ENCODE results near the gene CDH2. TPM values are rescaled to one million over a fixed set of nuclear protein-coding genes. Genes with fewer than 3 reads are reported as not detected.

Gene CDH2
- total and polyA plus RNA-seq, 2 experiments from 2014 or later = 14.7 to 36.9 TPM

DNA sequence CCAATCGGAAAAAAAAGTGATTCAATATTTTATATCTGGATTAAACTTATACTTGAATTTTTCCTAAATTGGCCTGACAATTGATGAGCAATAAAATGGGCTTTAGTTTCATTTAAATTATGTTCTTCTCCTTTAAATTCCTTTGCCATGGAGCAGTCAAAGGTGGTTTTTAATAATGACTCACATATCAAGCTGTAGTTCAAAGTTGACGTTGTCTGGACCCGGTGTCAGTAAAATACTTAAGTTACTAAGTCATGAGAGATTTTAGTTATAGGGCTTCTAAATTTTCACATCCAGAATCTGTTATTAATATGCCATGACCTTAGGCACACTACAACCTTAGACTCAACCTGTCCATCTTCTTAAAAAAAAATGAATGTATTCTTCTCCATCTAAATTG, 62.5 kb downstream of the CDH2 start:
- Histone ChIP-seq H3K79me2 (replicated peaks; ENCODE audit: insufficient read depth) (no peaks in the 10 kb centered on the region), H3K27me3 (ENCODE audit: insufficient read depth) (no peaks in the 10 kb centered on the region), H3K27ac (ENCODE audit: low read depth) (no peak overlapping the region), H3K4me1 (ENCODE audit: insufficient read depth) (peaks cover 24% of the 10 kb centered on the region), H2AFZ (no peak overlapping the region), H4K20me1 (replicated peaks; ENCODE audit: insufficient read depth) (no peaks in the 10 kb centered on the region), H3K4me2 (no peak overlapping the region), H3K4me3 (no peak overlapping the region), H3F3A (replicated peaks; ENCODE audit: low read depth) (no peaks in the 10 kb centered on the region), H3K36me3 (ENCODE audit: insufficient read depth) (no peaks in the 10 kb centered on the region), H3K9me2 (ENCODE audit: insufficient read depth) (no peaks in the 10 kb centered on the region)
- no peaks in the 10 kb centered on the region for H3K9me3 Mint-ChIP-seq
- H3K27me3 Mint-ChIP-seq (ENCODE audit: insufficient read depth, low read depth, poor library complexity) = peaks cover 3% of the 10 kb centered on the region
- no peak overlapping the region for H3K4me3 Mint-ChIP-seq
- peaks cover 33% of the 10 kb centered on the region for H3K4me1 Mint-ChIP-seq
- no peak overlapping the region for H3K27ac Mint-ChIP-seq
- no peak for ATAC-seq
- no peak for DNase-seq (ENCODE audit: low spot score)
- H3K36me3 Mint-ChIP-seq (ENCODE audit: low read depth) = no peaks in the 10 kb centered on the region
- TF ChIP-seq, protein P1, sequence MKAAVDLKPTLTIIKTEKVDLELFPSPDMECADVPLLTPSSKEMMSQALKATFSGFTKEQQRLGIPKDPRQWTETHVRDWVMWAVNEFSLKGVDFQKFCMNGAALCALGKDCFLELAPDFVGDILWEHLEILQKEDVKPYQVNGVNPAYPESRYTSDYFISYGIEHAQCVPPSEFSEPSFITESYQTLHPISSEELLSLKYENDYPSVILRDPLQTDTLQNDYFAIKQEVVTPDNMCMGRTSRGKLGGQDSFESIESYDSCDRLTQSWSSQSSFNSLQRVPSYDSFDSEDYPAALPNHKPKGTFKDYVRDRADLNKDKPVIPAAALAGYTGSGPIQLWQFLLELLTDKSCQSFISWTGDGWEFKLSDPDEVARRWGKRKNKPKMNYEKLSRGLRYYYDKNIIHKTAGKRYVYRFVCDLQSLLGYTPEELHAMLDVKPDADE (IDR thresholded peaks at IDR 0.05) = no peak
- no peak for TF ChIP-seq JUNB (IDR thresholded peaks at IDR 0.05; ENCODE audit: unreplicated experiment)
- TF ChIP-seq, protein P2, sequence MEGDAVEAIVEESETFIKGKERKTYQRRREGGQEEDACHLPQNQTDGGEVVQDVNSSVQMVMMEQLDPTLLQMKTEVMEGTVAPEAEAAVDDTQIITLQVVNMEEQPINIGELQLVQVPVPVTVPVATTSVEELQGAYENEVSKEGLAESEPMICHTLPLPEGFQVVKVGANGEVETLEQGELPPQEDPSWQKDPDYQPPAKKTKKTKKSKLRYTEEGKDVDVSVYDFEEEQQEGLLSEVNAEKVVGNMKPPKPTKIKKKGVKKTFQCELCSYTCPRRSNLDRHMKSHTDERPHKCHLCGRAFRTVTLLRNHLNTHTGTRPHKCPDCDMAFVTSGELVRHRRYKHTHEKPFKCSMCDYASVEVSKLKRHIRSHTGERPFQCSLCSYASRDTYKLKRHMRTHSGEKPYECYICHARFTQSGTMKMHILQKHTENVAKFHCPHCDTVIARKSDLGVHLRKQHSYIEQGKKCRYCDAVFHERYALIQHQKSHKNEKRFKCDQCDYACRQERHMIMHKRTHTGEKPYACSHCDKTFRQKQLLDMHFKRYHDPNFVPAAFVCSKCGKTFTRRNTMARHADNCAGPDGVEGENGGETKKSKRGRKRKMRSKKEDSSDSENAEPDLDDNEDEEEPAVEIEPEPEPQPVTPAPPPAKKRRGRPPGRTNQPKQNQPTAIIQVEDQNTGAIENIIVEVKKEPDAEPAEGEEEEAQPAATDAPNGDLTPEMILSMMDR (conservative IDR thresholded peaks at IDR 0.05; ENCODE audit: low read depth in 2 of 2) = no peak
- TF ChIP-seq, protein P3, sequence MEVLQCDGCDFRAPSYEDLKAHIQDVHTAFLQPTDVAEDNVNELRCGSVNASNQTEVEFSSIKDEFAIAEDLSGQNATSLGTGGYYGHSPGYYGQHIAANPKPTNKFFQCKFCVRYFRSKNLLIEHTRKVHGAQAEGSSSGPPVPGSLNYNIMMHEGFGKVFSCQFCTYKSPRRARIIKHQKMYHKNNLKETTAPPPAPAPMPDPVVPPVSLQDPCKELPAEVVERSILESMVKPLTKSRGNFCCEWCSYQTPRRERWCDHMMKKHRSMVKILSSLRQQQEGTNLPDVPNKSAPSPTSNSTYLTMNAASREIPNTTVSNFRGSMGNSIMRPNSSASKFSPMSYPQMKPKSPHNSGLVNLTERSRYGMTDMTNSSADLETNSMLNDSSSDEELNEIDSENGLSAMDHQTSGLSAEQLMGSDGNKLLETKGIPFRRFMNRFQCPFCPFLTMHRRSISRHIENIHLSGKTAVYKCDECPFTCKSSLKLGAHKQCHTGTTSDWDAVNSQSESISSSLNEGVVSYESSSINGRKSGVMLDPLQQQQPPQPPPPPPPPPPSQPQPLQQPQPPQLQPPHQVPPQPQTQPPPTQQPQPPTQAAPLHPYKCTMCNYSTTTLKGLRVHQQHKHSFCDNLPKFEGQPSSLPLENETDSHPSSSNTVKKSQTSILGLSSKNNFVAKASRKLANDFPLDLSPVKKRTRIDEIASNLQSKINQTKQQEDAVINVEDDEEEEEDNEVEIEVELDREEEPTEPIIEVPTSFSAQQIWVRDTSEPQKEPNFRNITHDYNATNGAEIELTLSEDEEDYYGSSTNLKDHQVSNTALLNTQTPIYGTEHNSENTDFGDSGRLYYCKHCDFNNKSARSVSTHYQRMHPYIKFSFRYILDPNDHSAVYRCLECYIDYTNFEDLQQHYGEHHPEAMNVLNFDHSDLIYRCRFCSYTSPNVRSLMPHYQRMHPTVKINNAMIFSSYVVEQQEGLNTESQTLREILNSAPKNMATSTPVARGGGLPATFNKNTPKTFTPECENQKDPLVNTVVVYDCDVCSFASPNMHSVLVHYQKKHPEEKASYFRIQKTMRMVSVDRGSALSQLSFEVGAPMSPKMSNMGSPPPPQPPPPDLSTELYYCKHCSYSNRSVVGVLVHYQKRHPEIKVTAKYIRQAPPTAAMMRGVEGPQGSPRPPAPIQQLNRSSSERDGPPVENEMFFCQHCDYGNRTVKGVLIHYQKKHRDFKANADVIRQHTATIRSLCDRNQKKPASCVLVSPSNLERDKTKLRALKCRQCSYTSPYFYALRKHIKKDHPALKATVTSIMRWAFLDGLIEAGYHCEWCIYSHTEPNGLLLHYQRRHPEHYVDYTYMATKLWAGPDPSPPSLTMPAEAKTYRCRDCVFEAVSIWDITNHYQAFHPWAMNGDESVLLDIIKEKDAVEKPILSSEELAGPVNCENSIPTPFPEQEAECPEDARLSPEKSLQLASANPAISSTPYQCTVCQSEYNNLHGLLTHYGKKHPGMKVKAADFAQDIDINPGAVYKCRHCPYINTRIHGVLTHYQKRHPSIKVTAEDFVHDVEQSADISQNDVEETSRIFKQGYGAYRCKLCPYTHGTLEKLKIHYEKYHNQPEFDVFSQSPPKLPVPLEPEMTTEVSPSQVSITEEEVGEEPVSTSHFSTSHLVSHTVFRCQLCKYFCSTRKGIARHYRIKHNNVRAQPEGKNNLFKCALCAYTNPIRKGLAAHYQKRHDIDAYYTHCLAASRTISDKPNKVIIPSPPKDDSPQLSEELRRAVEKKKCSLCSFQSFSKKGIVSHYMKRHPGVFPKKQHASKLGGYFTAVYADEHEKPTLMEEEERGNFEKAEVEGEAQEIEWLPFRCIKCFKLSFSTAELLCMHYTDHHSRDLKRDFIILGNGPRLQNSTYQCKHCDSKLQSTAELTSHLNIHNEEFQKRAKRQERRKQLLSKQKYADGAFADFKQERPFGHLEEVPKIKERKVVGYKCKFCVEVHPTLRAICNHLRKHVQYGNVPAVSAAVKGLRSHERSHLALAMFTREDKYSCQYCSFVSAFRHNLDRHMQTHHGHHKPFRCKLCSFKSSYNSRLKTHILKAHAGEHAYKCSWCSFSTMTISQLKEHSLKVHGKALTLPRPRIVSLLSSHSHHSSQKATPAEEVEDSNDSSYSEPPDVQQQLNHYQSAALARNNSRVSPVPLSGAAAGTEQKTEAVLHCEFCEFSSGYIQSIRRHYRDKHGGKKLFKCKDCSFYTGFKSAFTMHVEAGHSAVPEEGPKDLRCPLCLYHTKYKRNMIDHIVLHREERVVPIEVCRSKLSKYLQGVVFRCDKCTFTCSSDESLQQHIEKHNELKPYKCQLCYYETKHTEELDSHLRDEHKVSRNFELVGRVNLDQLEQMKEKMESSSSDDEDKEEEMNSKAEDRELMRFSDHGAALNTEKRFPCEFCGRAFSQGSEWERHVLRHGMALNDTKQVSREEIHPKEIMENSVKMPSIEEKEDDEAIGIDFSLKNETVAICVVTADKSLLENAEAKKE (CRISPR knock-in tag; IDR thresholded peaks at IDR 0.05) = no peak
- no peak for TF ChIP-seq EZH2phosphoT487 (IDR thresholded peaks at IDR 0.05; ENCODE audit: unreplicated experiment)
- no peak for TF ChIP-seq POLR2AphosphoS5 (IDR thresholded peaks at IDR 0.05; ENCODE audit: low read depth)
- TF ChIP-seq, protein P4, sequence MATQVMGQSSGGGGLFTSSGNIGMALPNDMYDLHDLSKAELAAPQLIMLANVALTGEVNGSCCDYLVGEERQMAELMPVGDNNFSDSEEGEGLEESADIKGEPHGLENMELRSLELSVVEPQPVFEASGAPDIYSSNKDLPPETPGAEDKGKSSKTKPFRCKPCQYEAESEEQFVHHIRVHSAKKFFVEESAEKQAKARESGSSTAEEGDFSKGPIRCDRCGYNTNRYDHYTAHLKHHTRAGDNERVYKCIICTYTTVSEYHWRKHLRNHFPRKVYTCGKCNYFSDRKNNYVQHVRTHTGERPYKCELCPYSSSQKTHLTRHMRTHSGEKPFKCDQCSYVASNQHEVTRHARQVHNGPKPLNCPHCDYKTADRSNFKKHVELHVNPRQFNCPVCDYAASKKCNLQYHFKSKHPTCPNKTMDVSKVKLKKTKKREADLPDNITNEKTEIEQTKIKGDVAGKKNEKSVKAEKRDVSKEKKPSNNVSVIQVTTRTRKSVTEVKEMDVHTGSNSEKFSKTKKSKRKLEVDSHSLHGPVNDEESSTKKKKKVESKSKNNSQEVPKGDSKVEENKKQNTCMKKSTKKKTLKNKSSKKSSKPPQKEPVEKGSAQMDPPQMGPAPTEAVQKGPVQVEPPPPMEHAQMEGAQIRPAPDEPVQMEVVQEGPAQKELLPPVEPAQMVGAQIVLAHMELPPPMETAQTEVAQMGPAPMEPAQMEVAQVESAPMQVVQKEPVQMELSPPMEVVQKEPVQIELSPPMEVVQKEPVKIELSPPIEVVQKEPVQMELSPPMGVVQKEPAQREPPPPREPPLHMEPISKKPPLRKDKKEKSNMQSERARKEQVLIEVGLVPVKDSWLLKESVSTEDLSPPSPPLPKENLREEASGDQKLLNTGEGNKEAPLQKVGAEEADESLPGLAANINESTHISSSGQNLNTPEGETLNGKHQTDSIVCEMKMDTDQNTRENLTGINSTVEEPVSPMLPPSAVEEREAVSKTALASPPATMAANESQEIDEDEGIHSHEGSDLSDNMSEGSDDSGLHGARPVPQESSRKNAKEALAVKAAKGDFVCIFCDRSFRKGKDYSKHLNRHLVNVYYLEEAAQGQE (IDR thresholded peaks at IDR 0.05; ENCODE audit: unreplicated experiment) = no peak
- TF ChIP-seq ZNF331 (CRISPR knock-in tag; IDR thresholded peaks at IDR 0.05; ENCODE audit: low read depth) = no peak
- no peak for TF ChIP-seq CREB1 (CRISPR knock-in tag; IDR thresholded peaks at IDR 0.05; ENCODE audit: low read depth)
- TF ChIP-seq NANOG (IDR thresholded peaks at IDR 0.05; ENCODE audit: borderline replicate concordance) = no peak
- TF ChIP-seq EZH2 (IDR thresholded peaks at IDR 0.05; ENCODE audit: low read depth, unreplicated experiment) = no peak
- TF ChIP-seq ZNF114 (CRISPR knock-in tag; IDR thresholded peaks at IDR 0.05) = no peak
- no peak for TF ChIP-seq STAT1 (IDR thresholded peaks at IDR 0.05; ENCODE audit: unreplicated experiment)
